H1 (cell line): ENCODE data around the gene WRAP73. TPM values are rescaled to one million over a fixed set of nuclear protein-coding genes. Genes with fewer than 3 reads are reported as not detected.

Source experiments
- CTCF ChIA-PET: fragments of 300-600 bp; sonication (Branson Sonifier 250); formaldehyde crosslinking; loops from one replicate; lab custom pipeline; 2021; ENCODE audit not compliant: partially characterized antibody; lab: Charles Lee
- POLR2A ChIA-PET: fragments of 300-600 bp; sonication (Branson Sonifier 250); formaldehyde crosslinking; loops from one replicate; lab custom pipeline; 2021; ENCODE audit warnings: inconsistent platforms; ENCODE audit not compliant: partially characterized antibody; lab: Charles Lee
- DNase-seq, 2 experiments: peaks; one replicate each; pipeline versions ENCODE4 v3.0.0 to v3.0.0-alpha.2; 2010 to 2022; ENCODE audit warnings: low spot score in 2 of 2, low read depth in 1 of 2, mixed read lengths in 1 of 2
- FAIRE-seq: peaks from 2 replicates; lab custom pipeline; 2011; peaks lifted over from hg19 to GRCh38; lab: Jason Lieb, UNC
- H2AFZ ChIP-seq: 2 replicates; pipeline ENCODE4 v1.8.1; 2012; ENCODE audit warnings: low read length, inconsistent platforms
- H2AK5ac ChIP-seq: 2 replicates; pipeline ENCODE4 v1.6.1; 2013; ENCODE audit warnings: low read depth, low read length
- H2BK120ac ChIP-seq: replicated peaks from 2 replicates; pipeline ENCODE3; 2013; ENCODE audit warnings: low read depth, low read length, inconsistent platforms
- H2BK12ac ChIP-seq: 2 replicates; pipeline ENCODE4 v1.6.1; 2013; ENCODE audit warnings: low read depth, low read length
- H2BK15ac ChIP-seq: 2 replicates; pipeline ENCODE4 v1.6.1; 2013; ENCODE audit warnings: low read length
- H2BK20ac ChIP-seq: 2 replicates; pipeline ENCODE4 v1.6.1; 2013; ENCODE audit warnings: low read length
- H2BK5ac ChIP-seq: 2 replicates; pipeline ENCODE4 v1.6.1; 2013; ENCODE audit warnings: low read depth, low read length
- H3K14ac ChIP-seq: 2 replicates; pipeline ENCODE4 v1.6.1; 2013; ENCODE audit warnings: inconsistent platforms; ENCODE audit not compliant: insufficient read length
- H3K18ac ChIP-seq: 2 replicates; pipeline ENCODE4 v1.6.1; 2013; ENCODE audit warnings: low read length; ENCODE audit errors: extremely low read depth
- H3K23ac ChIP-seq: 2 replicates; pipeline ENCODE4 v1.6.1; 2013; ENCODE audit warnings: inconsistent platforms; ENCODE audit not compliant: insufficient read length
- H3K23me2 ChIP-seq: 2 replicates; pipeline ENCODE4 v1.6.1; 2013; ENCODE audit warnings: low read depth, low read length
- H3K27ac ChIP-seq: 2 replicates; pipeline ENCODE4 v1.6.1; 2011; ENCODE audit warnings: low read depth, low read length, inconsistent platforms
- H3K27me3 ChIP-seq, 4 experiments: replicated peaks in 1 of 4; 1 replicate in 1 of 4; 2 replicates in 3 of 4; pipeline versions ENCODE4 v1.6.1 to v1.8.1; 2011 to 2013; ENCODE audit warnings: low read length in 3 of 4, mild to moderate bottlenecking in 3 of 4, inconsistent platforms in 2 of 4, mixed read lengths in 2 of 4, moderate library complexity in 1 of 4; ENCODE audit not compliant: control insufficient read depth in 3 of 4, insufficient read depth in 3 of 4; ENCODE audit errors: extremely low read depth in 1 of 4
- H3K36me3 ChIP-seq, 4 experiments: 2 replicates each; pipeline versions ENCODE4 v1.6.1 to v1.8.1; 2011 to 2013; ENCODE audit warnings: mild to moderate bottlenecking in 4 of 4, low read length in 3 of 4, moderate library complexity in 2 of 4, control low read depth in 1 of 4, inconsistent platforms in 1 of 4; ENCODE audit not compliant: insufficient read depth in 4 of 4, control insufficient read depth in 2 of 4
- H3K4ac ChIP-seq: replicated peaks from 2 replicates; pipeline ENCODE3; 2013; ENCODE audit warnings: low read length, low read depth, mixed read lengths, inconsistent platforms; ENCODE audit not compliant: insufficient read length
- H3K4me1 ChIP-seq, 4 experiments: replicated peaks in 1 of 4; 1 replicate in 1 of 4; 2 replicates in 3 of 4; pipeline versions ENCODE4 v1.6.1 to v1.8.1; 2011 to 2013; ENCODE audit warnings: low read length in 3 of 4, inconsistent platforms in 2 of 4, mixed read lengths in 1 of 4; ENCODE audit not compliant: insufficient read depth in 4 of 4, control insufficient read depth in 3 of 4
- H3K4me2 ChIP-seq, 2 experiments: 2 replicates each; pipeline versions ENCODE4 v1.6.1 to v1.8.1; 2011 to 2013; ENCODE audit warnings: low read depth in 2 of 2, low read length in 2 of 2, control low read depth in 1 of 2, inconsistent platforms in 1 of 2, mild to moderate bottlenecking in 1 of 2; ENCODE audit not compliant: insufficient read depth in 1 of 2
- H3K4me3 ChIP-seq, 4 experiments: fragments of 200-600, 300-600 bp in 1 of 4; sonication (generic), shearing (Covaris generic), sonication (Bioruptor Twin) in 1 of 4; 2 replicates each; pipeline versions ENCODE4 v1.5.1 to v1.8.1; 2011 to 2016; ENCODE audit warnings: low read length in 4 of 4, low read depth in 3 of 4, control low read depth in 2 of 4, inconsistent platforms in 2 of 4, mild to moderate bottlenecking in 2 of 4, mixed read lengths in 1 of 4, moderate library complexity in 1 of 4; ENCODE audit not compliant: insufficient read depth in 2 of 4; ENCODE audit errors: extremely low read depth in 1 of 4
- H3K56ac ChIP-seq: replicated peaks from 2 replicates; pipeline ENCODE3; 2013; ENCODE audit warnings: low read depth, mild to moderate bottlenecking, mixed read lengths, low read length, inconsistent platforms; ENCODE audit not compliant: insufficient read length
- H3K79me1 ChIP-seq: 2 replicates; pipeline ENCODE4 v1.6.1; 2013; ENCODE audit warnings: low read depth, low read length, control low read depth
- H3K79me2 ChIP-seq, 2 experiments: 2 replicates each; pipeline versions ENCODE4 v1.6.1 to v1.8.1; 2012 to 2013; ENCODE audit warnings: low read length in 2 of 2, mild to moderate bottlenecking in 2 of 2, inconsistent platforms in 1 of 2; ENCODE audit not compliant: insufficient read depth in 2 of 2, control insufficient read depth in 1 of 2
- H3K9ac ChIP-seq, 4 experiments: replicated peaks in 1 of 4; 1 replicate in 1 of 4; 2 replicates in 3 of 4; pipeline versions ENCODE4 v1.6.1 to v1.8.1; 2011 to 2013; ENCODE audit warnings: low read depth in 3 of 4, low read length in 3 of 4, control low read depth in 2 of 4, mild to moderate bottlenecking in 2 of 4, moderate library complexity in 2 of 4, inconsistent platforms in 1 of 4; ENCODE audit errors: extremely low read depth in 1 of 4
- H3K9me3 ChIP-seq, 2 experiments: 2 replicates each; pipeline versions ENCODE4 v1.6.1 to v1.8.1; 2012 to 2013; ENCODE audit warnings: mild to moderate bottlenecking in 2 of 2, moderate library complexity in 2 of 2, control low read depth in 1 of 2, inconsistent platforms in 1 of 2, low read depth in 1 of 2, low read length in 1 of 2, mixed read lengths in 1 of 2; ENCODE audit not compliant: insufficient read depth in 2 of 2
- H4K20me1 ChIP-seq, 2 experiments: replicated peaks in 1 of 2; 2 replicates each; pipeline versions ENCODE3 to v1.8.1; 2011 to 2013; ENCODE audit warnings: inconsistent platforms in 2 of 2, low read length in 2 of 2, mild to moderate bottlenecking in 1 of 2; ENCODE audit not compliant: insufficient read depth in 2 of 2, control insufficient read depth in 1 of 2
- H4K5ac ChIP-seq: 2 replicates; pipeline ENCODE4 v1.6.1; 2013; ENCODE audit warnings: low read length, low read depth, mixed read lengths, inconsistent platforms; ENCODE audit not compliant: insufficient read length
- H4K8ac ChIP-seq: 2 replicates; pipeline ENCODE4 v1.8.0; 2013; ENCODE audit warnings: mild to moderate bottlenecking, moderate library complexity, low read length, inconsistent platforms; ENCODE audit not compliant: insufficient read depth; ENCODE audit errors: extremely low read depth
- H4K91ac ChIP-seq: replicated peaks from 2 replicates; pipeline ENCODE3; 2013; ENCODE audit warnings: low read length, mixed read lengths, inconsistent platforms; ENCODE audit not compliant: insufficient read length
- ATF2 ChIP-seq: IDR thresholded peaks from 2 replicates; pipeline ENCODE4 v1.6.1; 2012; ENCODE audit warnings: low read length, inconsistent platforms
- BRCA1 ChIP-seq: IDR thresholded peaks from 2 replicates; pipeline ENCODE4 v1.6.1; 2012; ENCODE audit warnings: low read depth, low read length, improper control_type of control experiment
- CBX5 ChIP-seq: fragments of 300-800, 300-1000 bp; sonication (generic); IDR thresholded peaks from 2 replicates; pipeline ENCODE4 v1.7.1; 2016; ENCODE audit warnings: antibody characterized with exemption, low read length, low read depth
- E2F6 ChIP-seq: IDR thresholded peaks from 2 replicates; pipeline ENCODE4 v1.6.1; 2012; ENCODE audit warnings: inconsistent platforms
- EP300 ChIP-seq, 2 experiments: IDR thresholded peaks; 1 replicate in 1 of 2; 2 replicates in 1 of 2; pipeline ENCODE4 v1.6.1; 2011 to 2012; ENCODE audit warnings: low read depth in 2 of 2, low read length in 2 of 2, mild to moderate bottlenecking in 2 of 2, borderline replicate concordance in 1 of 2, inconsistent platforms in 1 of 2, moderate library complexity in 1 of 2
- EZH2 ChIP-seq: fragments of 200-600 bp; sonication (generic); IDR thresholded peaks from 2 replicates; pipeline ENCODE4 v1.7.1; 2012; ENCODE audit warnings: low read depth, mild to moderate bottlenecking, moderate library complexity, low read length, inconsistent platforms; ENCODE audit not compliant: severe bottlenecking
- FOSL1 ChIP-seq: IDR thresholded peaks from 2 replicates; pipeline ENCODE4 v1.6.1; 2011; ENCODE audit warnings: mild to moderate bottlenecking, low read depth, low read length, moderate library complexity; ENCODE audit not compliant: insufficient read depth
- JUND ChIP-seq: IDR thresholded peaks from 2 replicates; pipeline ENCODE4 v1.6.1; 2011; ENCODE audit warnings: mild to moderate bottlenecking, improper control_type of control experiment, low read length
- PHF8 ChIP-seq: fragments of 200-600 bp; sonication (generic); conservative IDR thresholded peaks from 2 replicates; pipeline ENCODE4 v1.7.1; 2012; ENCODE audit warnings: low read depth, mild to moderate bottlenecking, inconsistent platforms, low read length, moderate library complexity
- POU5F1 ChIP-seq: IDR thresholded peaks from 2 replicates; pipeline ENCODE4 v1.6.1; 2011; ENCODE audit warnings: low read depth, mild to moderate bottlenecking, low read length, moderate library complexity
- SAP30 ChIP-seq: fragments of 300-600 bp; sonication (generic); IDR thresholded peaks from 2 replicates; pipeline ENCODE4 v1.7.1; 2012; ENCODE audit warnings: low read length, moderate library complexity, mild to moderate bottlenecking, inconsistent platforms; ENCODE audit not compliant: insufficient read depth, insufficient replicate concordance
- WGBS, 2 experiments: shearing (Covaris generic) in 1 of 2; methylation state at CpG; one replicate each; pipeline versions ENCODE4 v1.1.6 to v1.1.7; 2013 to 2015; ENCODE audit warnings: low lambda C conversion rate in 2 of 2, mixed read lengths in 2 of 2, inconsistent platforms in 1 of 2, low coverage in 1 of 2, missing lambda C conversion rate in 1 of 2; ENCODE audit not compliant: insufficient replicate concordance in 2 of 2, insufficient coverage in 1 of 2, insufficient read length in 1 of 2; ENCODE audit errors: extremely low coverage in 1 of 2, missing lambda C conversion rate in 1 of 2; 5-methylcytosine and 5-hydroxymethylcytosine counted together
- polyA plus RNA-seq, 7 experiments: library from polyadenylated mRNA; depleted of rRNA in 3 of 7; stranded (reverse) in 5 of 7; unstranded in 2 of 7; fragments of >200 nt in 5 of 7; fragments of 200-250 nt in 2 of 7; gene quantifications; 1 replicate in 5 of 7; 2 replicates in 1 of 7; 4 replicates in 1 of 7; pipeline versions ENCODE4 v1.2.1 to v1.2.3, GENCODE V29; 2011 to 2013; ENCODE audit warnings: missing spikeins in 2 of 7, mixed read lengths in 2 of 7
- total RNA-seq: library from RNA; stranded (reverse); fragmentation: NEBNext Ultra II Directional; extraction: Animal tissue kit (Norgen Biotek cat#: 25700); gene quantifications from 2 replicates; pipeline ENCODE4 v1.2.1, GENCODE V29; 2021

Gene WRAP73
- total and polyA plus RNA-seq, 2 of the 8 experiments (the other 6 are each of a cell fraction or from before 2014, with no cell fraction given), result 30.3 to 50.7 TPM

GRCh38 chr1:3620708-3621107 lies 29.2 kb downstream of the WRAP73 start:
- Histone ChIP-seq H3K27ac (no peak overlapping the region), H3K9ac (no peak overlapping the region), H2BK120ac (no peak overlapping the region), H3K23ac (no peak overlapping the region), H3K4me1 (peaks cover 0 to 14% (median 3%) of the 10 kb centered on the region in 4 experiments; a peak in 6 of 7 replicates), H4K91ac (no peak overlapping the region), H2BK5ac (no peak overlapping the region), H3K27me3 (no peaks in the 10 kb centered on the region; a peak in 1 of 7 replicates), H2AK5ac (no peak overlapping the region), H2BK15ac (no peak overlapping the region), H3K4me3 (no peak overlapping the region), H3K79me2 (no peaks in the 10 kb centered on the region; a peak in 1 of 4 replicates), H2BK20ac (no peak overlapping the region), H3K56ac (no peak overlapping the region), H4K8ac (no peak overlapping the region), H2BK12ac (no peak overlapping the region), H3K36me3 (no peaks in the 10 kb centered on the region), H3K23me2 (peaks cover 11% of the 10 kb centered on the region), H3K4ac (no peak overlapping the region), H3K18ac (no peak overlapping the region), H2AFZ (no peak overlapping the region), H3K79me1 (no peaks in the 10 kb centered on the region), H3K9me3 (no peaks in the 10 kb centered on the region), H4K20me1 (peaks cover 1 to 2% of the 10 kb centered on the region in 2 experiments), H4K5ac (no peak overlapping the region), H3K14ac (no peak overlapping the region), H3K4me2 (no peak overlapping the region)
- POLR2A ChIA-PET, result interaction anchor here (1.6 kb wide), 1 partner anchor 13 kb away, joined by 5 read pairs; no protein-coding TSS in a partner anchor
- WGBS, 2 experiments, result 91% methylated on average over 12 of the region's 12 CpGs; no CpG with 5 or more reads in 1 of the 2 experiments
- FAIRE-seq, result no peak
- CTCF ChIA-PET, result interaction anchor here (0.8 to 6.7 kb wide), 44 partner anchors 10 to 325 kb away, joined by 3 to 148 read pairs (median 6); partner anchors contain the start of gene MEGF6
- no peak for DNase-seq
- TF ChIP-seq CBX5 (no peak), ATF2 (no peak), PHF8 (no peak), SAP30 (no peak), BRCA1 (no peak), POU5F1 (no peak), JUND (no peak), FOSL1 (no peak), EP300 (IDR thresholded peaks at IDR 0.05; ENCODE audit: borderline replicate concordance in 1 of 2, low read depth in 2 of 2, low read length in 2 of 2) (no peak), EZH2 (no peak), E2F6 (no peak)
